Measurements from ENCODE around the gene TMEM214. TPM values are rescaled to one million over a fixed set of nuclear protein-coding genes. Genes with fewer than 3 reads are reported as not detected.

TMEM214 gene
- total RNA-seq, 1 experiment from 2014 or later = 77.8 TPM

DNA sequence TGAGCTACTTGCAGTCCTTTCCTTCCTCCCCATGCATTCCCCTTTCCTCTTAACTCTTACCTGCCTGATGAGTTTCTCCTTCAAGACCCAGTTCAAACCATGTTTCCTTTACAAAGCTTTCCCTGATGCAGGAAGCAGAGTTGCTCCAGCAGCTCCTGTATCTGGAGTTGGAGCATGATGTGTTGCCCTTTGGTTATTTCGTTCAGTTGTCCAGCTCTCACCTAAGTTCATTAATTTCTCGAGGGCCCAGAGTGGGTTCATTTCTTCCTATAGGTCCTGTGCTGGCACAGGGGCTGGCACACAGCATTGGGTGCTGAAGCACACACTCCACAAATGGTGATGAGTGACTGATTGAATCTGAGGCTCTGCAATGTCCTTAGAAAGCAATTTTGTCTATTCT lies 23.0 kb upstream of the TMEM214 start:
- CTCF ChIA-PET = no interaction called here
- Histone ChIP-seq H3K27me3 (ENCODE audit: control insufficient read depth, insufficient read depth, low read length) (no peaks in the 10 kb centered on the region), H3K4me3 (ENCODE audit: low read depth in 2 of 2, low read length in 2 of 2) (no peak overlapping the region), H3K36me3 (ENCODE audit: control insufficient read depth, insufficient read depth, low read length) (no peaks in the 10 kb centered on the region), H3K27ac (ENCODE audit: low read length) (no peak overlapping the region), H3K9me3 (ENCODE audit: control insufficient read depth, insufficient read depth, low read depth, low read length) (no peaks in the 10 kb centered on the region), H3K4me1 (ENCODE audit: control insufficient read depth, insufficient read depth, low read length) (peaks cover 11% of the 10 kb centered on the region)
- in situ Hi-C loops (cut with HindIII; ENCODE audit: low pct_unique_long_range_greater_than_20kb, low sequenced_read_pairs) = no loop called here
- POLR2A ChIA-PET = no interaction called here
- ATAC-seq (no peak), DNase-seq (ENCODE audit: low read depth, low spot score) (no peak)
- BruUV-seq (replicated peaks) = no TSS peak
- TF ChIP-seq TCF7L2 (IDR thresholded peaks at IDR 0.05; ENCODE audit: low read depth, low read length) (no peak), POLR2AphosphoS5 (IDR thresholded peaks at IDR 0.05; ENCODE audit: low read depth, low read length) (no peak), SIN3A (IDR thresholded peaks at IDR 0.05; ENCODE audit: borderline replicate concordance, insufficient read depth, low read depth, low read length) (no peak)
- TF ChIP-seq, protein P1, sequence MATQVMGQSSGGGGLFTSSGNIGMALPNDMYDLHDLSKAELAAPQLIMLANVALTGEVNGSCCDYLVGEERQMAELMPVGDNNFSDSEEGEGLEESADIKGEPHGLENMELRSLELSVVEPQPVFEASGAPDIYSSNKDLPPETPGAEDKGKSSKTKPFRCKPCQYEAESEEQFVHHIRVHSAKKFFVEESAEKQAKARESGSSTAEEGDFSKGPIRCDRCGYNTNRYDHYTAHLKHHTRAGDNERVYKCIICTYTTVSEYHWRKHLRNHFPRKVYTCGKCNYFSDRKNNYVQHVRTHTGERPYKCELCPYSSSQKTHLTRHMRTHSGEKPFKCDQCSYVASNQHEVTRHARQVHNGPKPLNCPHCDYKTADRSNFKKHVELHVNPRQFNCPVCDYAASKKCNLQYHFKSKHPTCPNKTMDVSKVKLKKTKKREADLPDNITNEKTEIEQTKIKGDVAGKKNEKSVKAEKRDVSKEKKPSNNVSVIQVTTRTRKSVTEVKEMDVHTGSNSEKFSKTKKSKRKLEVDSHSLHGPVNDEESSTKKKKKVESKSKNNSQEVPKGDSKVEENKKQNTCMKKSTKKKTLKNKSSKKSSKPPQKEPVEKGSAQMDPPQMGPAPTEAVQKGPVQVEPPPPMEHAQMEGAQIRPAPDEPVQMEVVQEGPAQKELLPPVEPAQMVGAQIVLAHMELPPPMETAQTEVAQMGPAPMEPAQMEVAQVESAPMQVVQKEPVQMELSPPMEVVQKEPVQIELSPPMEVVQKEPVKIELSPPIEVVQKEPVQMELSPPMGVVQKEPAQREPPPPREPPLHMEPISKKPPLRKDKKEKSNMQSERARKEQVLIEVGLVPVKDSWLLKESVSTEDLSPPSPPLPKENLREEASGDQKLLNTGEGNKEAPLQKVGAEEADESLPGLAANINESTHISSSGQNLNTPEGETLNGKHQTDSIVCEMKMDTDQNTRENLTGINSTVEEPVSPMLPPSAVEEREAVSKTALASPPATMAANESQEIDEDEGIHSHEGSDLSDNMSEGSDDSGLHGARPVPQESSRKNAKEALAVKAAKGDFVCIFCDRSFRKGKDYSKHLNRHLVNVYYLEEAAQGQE (IDR thresholded peaks at IDR 0.05; ENCODE audit: insufficient read depth in 1 of 2, low read depth in 2 of 2, low read length in 1 of 2) = no peak
- TF ChIP-seq, protein P2, sequence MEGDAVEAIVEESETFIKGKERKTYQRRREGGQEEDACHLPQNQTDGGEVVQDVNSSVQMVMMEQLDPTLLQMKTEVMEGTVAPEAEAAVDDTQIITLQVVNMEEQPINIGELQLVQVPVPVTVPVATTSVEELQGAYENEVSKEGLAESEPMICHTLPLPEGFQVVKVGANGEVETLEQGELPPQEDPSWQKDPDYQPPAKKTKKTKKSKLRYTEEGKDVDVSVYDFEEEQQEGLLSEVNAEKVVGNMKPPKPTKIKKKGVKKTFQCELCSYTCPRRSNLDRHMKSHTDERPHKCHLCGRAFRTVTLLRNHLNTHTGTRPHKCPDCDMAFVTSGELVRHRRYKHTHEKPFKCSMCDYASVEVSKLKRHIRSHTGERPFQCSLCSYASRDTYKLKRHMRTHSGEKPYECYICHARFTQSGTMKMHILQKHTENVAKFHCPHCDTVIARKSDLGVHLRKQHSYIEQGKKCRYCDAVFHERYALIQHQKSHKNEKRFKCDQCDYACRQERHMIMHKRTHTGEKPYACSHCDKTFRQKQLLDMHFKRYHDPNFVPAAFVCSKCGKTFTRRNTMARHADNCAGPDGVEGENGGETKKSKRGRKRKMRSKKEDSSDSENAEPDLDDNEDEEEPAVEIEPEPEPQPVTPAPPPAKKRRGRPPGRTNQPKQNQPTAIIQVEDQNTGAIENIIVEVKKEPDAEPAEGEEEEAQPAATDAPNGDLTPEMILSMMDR (IDR thresholded peaks at IDR 0.05) = no peak
- intact Hi-C loops (cut with micrococcal nuclease; ENCODE audit: unreplicated experiment) = no loop called here

DNA sequence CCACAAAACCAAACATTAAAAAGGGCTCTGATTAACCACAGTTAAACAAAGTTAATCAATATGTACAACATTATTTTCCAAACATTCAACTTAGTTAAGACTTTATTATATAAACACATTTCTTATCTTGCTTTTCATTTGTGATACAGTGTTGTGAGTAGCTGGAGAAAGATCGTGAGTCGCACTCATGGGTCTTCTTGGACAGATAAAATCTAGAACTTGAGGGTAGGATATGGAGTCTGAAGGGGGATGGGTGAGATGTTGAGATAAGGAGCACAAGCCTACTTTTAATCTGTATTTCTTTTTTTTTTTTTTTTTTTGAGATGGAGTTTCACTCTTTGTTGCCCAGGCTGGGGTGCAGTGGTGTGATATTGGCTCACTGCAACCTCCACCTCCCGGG lies 22.6 kb upstream of the TMEM214 start:
- ChIA-PET CTCF (interaction anchor here (1.1 kb wide), 1 partner anchor 48 kb away, joined by 11 read pairs; no protein-coding TSS in a partner anchor), POLR2A (no interaction called here)
- BruUV-seq (replicated peaks) = no TSS peak
- no peaks in the 10 kb centered on the region for H3K36me3 ChIP-seq (ENCODE audit: control insufficient read depth, insufficient read depth, low read length)
- no peak overlapping the region for H3K27ac ChIP-seq (ENCODE audit: low read length)
- no peak for TF ChIP-seq TCF7L2 (IDR thresholded peaks at IDR 0.05; ENCODE audit: low read depth, low read length)
- no peak for TF ChIP-seq POLR2AphosphoS5 (IDR thresholded peaks at IDR 0.05; ENCODE audit: low read depth, low read length)
- TF ChIP-seq, protein P2 (IDR thresholded peaks at IDR 0.05) = no peak
- TF ChIP-seq, protein P1 (IDR thresholded peaks at IDR 0.05; ENCODE audit: insufficient read depth in 1 of 2, low read depth in 2 of 2, low read length in 1 of 2) = no peak
- no peak for TF ChIP-seq SIN3A (IDR thresholded peaks at IDR 0.05; ENCODE audit: borderline replicate concordance, insufficient read depth, low read depth, low read length)
- intact Hi-C loops (cut with micrococcal nuclease; ENCODE audit: unreplicated experiment) = no loop called here
- no peak for ATAC-seq
- no peaks in the 10 kb centered on the region for H3K9me3 ChIP-seq (ENCODE audit: control insufficient read depth, insufficient read depth, low read depth, low read length)
- H3K4me1 ChIP-seq (ENCODE audit: control insufficient read depth, insufficient read depth, low read length) = peaks cover 11% of the 10 kb centered on the region
- DNase-seq (ENCODE audit: low read depth, low spot score) = no peak
- H3K4me3 ChIP-seq (ENCODE audit: low read depth in 2 of 2, low read length in 2 of 2) = no peak overlapping the region
- in situ Hi-C loops (cut with HindIII; ENCODE audit: low pct_unique_long_range_greater_than_20kb, low sequenced_read_pairs) = no loop called here
- H3K27me3 ChIP-seq (ENCODE audit: control insufficient read depth, insufficient read depth, low read length) = no peaks in the 10 kb centered on the region
